ES-I3 (cell line): ENCODE measurements around the gene UBASH3A.
A peak's percentile ranks its signal among the peaks of the same experiment; 100 is the strongest.

ENCODE experiments used
- H3K36me3 ChIP-seq: 2 replicates; pipeline ENCODE4 v1.6.1; 2013; ENCODE audit warnings: mild to moderate bottlenecking, low read length, control low read depth, moderate library complexity; ENCODE audit not compliant: insufficient read depth
- H3K4me1 ChIP-seq: 2 replicates; pipeline ENCODE4 v1.6.1; 2013; ENCODE audit warnings: mild to moderate bottlenecking, control low read depth, low read length; ENCODE audit not compliant: insufficient read depth
- H3K9ac ChIP-seq: 2 replicates; pipeline ENCODE4 v1.6.1; 2013; ENCODE audit warnings: low read depth, mild to moderate bottlenecking, low read length, moderate library complexity
- H3K9me3 ChIP-seq: 2 replicates; pipeline ENCODE4 v1.6.1; 2013; ENCODE audit warnings: mild to moderate bottlenecking, low read length, moderate library complexity; ENCODE audit not compliant: control insufficient read depth, insufficient read depth

Gene UBASH3A

GRCh38 chr21:42478504-42478903, 74.8 kb downstream of the UBASH3A start:
- no peaks in the 10 kb centered on the region for H3K36me3 ChIP-seq
- no peaks in the 10 kb centered on the region; the same call in 1 of the 2 replicates for H3K9me3 ChIP-seq
- H3K4me1 ChIP-seq, result peaks cover 15% of the 10 kb centered on the region
- H3K9ac ChIP-seq, result no peak overlapping the region

DNA sequence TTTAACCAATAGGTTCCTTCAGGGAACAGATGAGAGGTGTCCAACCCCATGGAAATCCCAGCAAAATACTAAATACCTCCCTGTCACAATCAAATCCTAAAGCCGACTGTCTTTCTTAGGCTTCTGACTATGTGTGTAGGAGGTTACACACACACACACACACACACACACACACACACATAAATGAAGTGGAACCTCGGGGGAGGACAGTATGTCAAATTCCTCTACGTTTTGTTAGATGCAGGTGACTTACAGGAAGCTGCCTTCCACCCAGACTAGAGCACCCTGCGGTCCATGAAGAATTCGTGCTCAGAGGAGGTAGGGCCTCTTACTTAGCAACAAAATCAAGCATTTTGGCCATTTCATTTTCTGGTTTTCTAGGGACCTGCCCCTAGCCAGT, 75.9 kb downstream of the UBASH3A start:
- Histone ChIP-seq H3K36me3 (no peaks in the 10 kb centered on the region), H3K9ac (no peak overlapping the region), H3K4me1 (peaks cover 4% of the 10 kb centered on the region), H3K9me3 (no peaks in the 10 kb centered on the region; the same call in 1 of the 2 replicates)

DNA sequence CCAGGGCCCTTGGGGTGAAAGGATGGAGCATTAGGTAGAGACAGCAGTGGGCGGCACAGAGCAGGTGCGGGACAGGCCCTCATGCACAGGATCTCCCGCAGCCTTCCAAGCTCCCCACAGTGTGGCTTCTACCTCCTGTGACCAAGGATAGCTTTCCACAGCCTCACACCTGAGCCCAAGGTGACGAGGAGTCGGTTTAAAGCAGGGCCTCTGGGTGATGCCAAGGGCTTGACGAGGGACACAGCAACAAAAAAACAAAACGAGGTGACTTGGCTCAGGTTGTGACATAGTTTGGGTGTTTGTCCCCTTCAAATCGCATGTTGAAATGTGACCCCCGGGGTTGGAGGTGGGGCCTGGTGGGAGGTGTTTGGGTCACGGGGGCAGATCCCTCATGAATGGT, 77.0 kb downstream of the UBASH3A start:
- Histone ChIP-seq H3K36me3 (no peaks in the 10 kb centered on the region), H3K9ac (no peak overlapping the region), H3K4me1 (no peaks in the 10 kb centered on the region), H3K9me3 (no peaks in the 10 kb centered on the region; the same call in 1 of the 2 replicates)

GRCh38 chr21:42481169-42481568, 77.5 kb downstream of the UBASH3A start:
- Histone ChIP-seq H3K36me3 (no peaks in the 10 kb centered on the region), H3K4me1 (no peaks in the 10 kb centered on the region), H3K9me3 (no peaks in the 10 kb centered on the region; the same call in 1 of the 2 replicates), H3K9ac (no peak overlapping the region)

DNA sequence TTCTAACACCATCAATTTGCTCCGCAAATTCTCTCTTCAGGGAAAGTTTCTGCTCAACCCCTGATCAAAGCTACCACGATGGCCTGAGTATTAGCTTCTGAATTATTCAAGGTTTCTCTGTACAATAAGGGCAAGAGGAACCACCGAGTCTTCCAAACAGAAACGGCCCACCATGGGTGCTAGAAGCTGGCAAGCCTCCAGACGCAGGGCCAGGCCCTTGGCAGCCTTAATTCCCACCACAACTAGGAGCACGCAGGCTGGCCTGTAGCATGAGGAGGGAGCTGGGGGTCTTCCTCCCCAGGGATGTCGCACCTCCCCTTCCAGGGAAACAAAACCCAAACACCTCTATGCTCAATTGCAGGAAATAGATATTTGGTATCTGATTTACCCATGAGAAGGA, 81.3 kb downstream of the UBASH3A start:
- Histone ChIP-seq H3K36me3 (no peaks in the 10 kb centered on the region), H3K9ac (no peak overlapping the region), H3K4me1 (no peaks in the 10 kb centered on the region), H3K9me3 (no peaks in the 10 kb centered on the region; the same call in 1 of the 2 replicates)

DNA sequence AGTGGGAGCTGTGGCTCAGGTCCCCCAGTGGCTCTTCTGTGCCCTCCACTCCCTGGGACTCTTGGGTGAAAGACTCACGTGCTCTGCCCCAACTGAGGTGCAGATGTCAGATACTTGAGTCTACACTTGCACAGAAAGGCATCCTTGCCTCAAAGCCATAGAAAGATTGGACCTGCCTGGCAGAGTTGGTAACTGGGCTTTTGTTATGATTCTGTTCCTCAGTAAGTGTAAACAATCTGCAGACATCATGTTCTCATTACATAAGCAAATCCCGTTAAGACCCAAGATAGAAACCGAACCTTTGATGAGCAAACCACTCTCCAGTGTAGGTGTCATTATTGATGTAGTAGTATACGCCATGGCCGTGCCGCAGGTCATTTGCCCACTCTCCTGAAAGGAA, 82.4 kb downstream of the UBASH3A start:
- Histone ChIP-seq H3K4me1 (peaks cover 3% of the 10 kb centered on the region; the same call in 1 of the 2 replicates), H3K36me3 (no peaks in the 10 kb centered on the region), H3K9me3 (no peaks in the 10 kb centered on the region; the same call in 1 of the 2 replicates), H3K9ac (no peak overlapping the region)

DNA sequence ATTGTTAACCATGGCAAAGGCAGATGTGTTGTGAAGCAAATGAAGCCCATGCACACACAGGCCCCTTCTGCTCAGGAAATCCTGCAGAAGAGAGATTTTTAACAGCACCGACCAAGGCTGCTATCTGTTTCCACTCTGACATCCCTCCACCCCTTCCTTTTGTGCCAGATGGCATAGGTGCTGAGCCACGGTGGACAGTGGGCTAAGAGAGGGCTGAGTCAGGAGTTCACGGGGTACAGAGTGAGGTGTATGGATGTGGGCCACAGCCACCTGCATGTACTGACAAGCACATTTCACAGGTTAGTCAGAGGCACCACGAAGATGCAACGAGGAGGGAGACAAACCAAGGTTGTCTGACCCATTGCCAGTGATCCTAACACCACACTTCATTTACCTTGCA, 82.8 kb downstream of the UBASH3A start:
- H3K36me3 ChIP-seq, result no peaks in the 10 kb centered on the region
- H3K9ac ChIP-seq, result no peak overlapping the region
- H3K4me1 ChIP-seq, result peaks cover 3% of the 10 kb centered on the region; the same call in 1 of the 2 replicates
- H3K9me3 ChIP-seq, result no peaks in the 10 kb centered on the region

DNA sequence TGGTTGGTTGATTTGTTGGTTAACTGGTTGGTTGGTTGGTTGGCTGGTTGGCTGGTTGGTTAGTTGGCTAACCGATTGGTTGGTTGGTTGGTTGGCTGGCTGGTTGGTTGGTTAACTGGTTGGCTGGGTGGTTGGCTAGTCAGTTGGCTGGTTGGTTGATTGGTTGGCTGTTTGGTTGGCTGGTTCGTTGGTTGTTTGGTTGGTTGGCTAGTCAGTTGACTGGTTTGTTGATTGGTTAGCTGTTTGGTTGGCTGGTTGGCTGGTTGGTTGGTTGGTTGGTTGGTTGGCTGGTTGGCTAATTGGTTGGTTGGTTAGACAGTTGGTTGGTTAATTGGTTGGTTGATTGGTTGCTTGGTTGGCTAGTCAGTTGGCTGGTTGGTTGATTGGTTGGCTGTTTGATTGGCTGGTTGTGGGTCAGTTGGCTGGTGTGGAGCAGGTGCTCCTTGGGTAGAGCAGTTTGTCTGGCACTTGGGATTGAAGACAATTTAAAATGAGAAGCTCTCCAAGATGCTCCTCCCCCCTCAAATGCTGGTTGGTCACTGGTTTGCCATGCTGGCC, 85.4 kb downstream of the UBASH3A start:
- H3K4me1 ChIP-seq, result peaks cover 5% of the 10 kb centered on the region; the same call in 1 of the 2 replicates
- H3K9me3 ChIP-seq, result no peaks in the 10 kb centered on the region
- H3K9ac ChIP-seq, result no peak overlapping the region
- no peaks in the 10 kb centered on the region for H3K36me3 ChIP-seq

GRCh38 chr21:42489991-42490390, 86.3 kb downstream of the UBASH3A start:
- Histone ChIP-seq H3K9ac (no peak overlapping the region), H3K9me3 (no peaks in the 10 kb centered on the region), H3K4me1 (peaks cover 5% of the 10 kb centered on the region; the same call in 1 of the 2 replicates), H3K36me3 (no peaks in the 10 kb centered on the region)

- Histone ChIP-seq H3K4me1 (peaks cover 5% of the 10 kb centered on the region; the same call in 1 of the 2 replicates), H3K9me3 (no peaks in the 10 kb centered on the region), H3K36me3 (no peaks in the 10 kb centered on the region), H3K9ac (no peak overlapping the region)
Observed at GRCh38 chr21:42490720-42491119, 87.0 kb downstream of the UBASH3A start.

DNA sequence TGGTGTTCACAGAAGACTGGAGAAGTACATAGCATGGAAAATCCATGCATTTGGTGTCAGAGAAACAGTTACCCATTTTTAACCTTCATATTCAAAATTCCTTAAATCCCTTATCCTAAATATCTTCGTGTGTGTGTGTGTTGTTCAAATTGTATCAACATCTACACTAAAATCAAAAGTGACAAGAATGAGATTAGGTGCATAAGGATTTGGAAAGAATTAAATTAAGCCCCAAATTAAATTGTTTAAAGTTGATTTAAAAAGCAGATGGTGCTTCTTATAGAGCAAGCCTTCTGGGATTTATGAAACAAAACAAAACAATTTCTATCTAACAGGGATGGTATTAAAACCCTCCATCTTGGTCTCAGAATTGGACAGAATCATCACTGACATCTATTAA, 87.6 kb downstream of the UBASH3A start:
- Histone ChIP-seq H3K9ac (no peak overlapping the region), H3K4me1 (peaks cover 5% of the 10 kb centered on the region; the same call in 1 of the 2 replicates), H3K9me3 (no peaks in the 10 kb centered on the region), H3K36me3 (no peaks in the 10 kb centered on the region)

GRCh38 chr21:42492201-42492600, 88.5 kb downstream of the UBASH3A start:
- peaks cover 5% of the 10 kb centered on the region; the same call in 1 of the 2 replicates for H3K4me1 ChIP-seq
- no peaks in the 10 kb centered on the region for H3K36me3 ChIP-seq
- H3K9me3 ChIP-seq, result no peaks in the 10 kb centered on the region
- no peak overlapping the region for H3K9ac ChIP-seq

DNA sequence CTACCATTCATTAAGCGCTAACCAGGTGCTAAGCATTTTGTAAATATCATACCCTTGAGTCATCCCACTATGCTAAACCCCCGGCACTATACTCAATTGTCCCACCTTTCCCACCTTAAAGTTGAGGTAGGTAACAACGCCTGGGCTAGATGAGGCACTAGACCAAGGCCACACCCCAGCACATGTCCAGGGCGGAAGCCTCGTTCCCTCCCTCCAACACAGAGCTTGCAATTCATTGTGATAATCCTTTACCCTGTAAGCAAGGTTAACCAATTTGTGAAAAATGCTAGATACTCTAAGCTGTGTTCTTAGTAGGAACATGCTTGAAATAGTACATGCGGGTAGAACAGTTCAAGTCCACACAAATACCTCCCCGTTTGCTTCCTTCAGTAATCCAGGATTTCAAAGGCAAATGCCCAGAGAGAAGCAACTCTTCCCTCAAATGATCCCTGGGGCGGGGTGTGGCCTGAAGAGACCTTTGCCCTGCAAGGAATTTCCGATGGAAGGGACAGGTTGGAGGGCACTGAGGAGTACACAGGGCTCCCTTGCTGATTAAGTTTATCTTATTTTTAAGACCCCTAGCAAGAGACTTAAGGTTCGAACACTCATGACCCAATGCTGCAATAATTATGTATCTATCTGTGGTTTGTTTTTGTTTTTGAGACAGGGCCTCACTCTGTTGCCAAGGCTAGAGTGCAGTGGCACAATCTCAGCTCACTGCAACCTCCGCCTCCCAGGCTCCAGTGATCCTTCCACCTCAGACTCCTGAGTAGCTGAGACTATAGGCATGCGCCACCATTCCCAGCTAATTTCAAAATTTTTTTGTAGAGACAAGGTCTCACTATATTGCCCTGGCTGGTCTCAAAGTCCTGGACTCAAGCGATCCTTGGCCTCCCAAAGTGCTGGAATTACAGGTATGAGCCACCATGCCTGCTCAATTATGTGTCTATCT, 89.7 kb downstream of the UBASH3A start:
- H3K9ac ChIP-seq, result no peak overlapping the region
- H3K9me3 ChIP-seq, result no peaks in the 10 kb centered on the region
- peaks cover 5% of the 10 kb centered on the region; the same call in 1 of the 2 replicates for H3K4me1 ChIP-seq
- H3K36me3 ChIP-seq, result no peaks in the 10 kb centered on the region

- no peaks in the 10 kb centered on the region for H3K9me3 ChIP-seq
- H3K9ac ChIP-seq, result no peak overlapping the region
- peaks cover 5% of the 10 kb centered on the region; the same call in 1 of the 2 replicates for H3K4me1 ChIP-seq
- H3K36me3 ChIP-seq, result no peaks in the 10 kb centered on the region
Observed at GRCh38 chr21:42495027-42495426, 91.3 kb downstream of the UBASH3A start.

DNA sequence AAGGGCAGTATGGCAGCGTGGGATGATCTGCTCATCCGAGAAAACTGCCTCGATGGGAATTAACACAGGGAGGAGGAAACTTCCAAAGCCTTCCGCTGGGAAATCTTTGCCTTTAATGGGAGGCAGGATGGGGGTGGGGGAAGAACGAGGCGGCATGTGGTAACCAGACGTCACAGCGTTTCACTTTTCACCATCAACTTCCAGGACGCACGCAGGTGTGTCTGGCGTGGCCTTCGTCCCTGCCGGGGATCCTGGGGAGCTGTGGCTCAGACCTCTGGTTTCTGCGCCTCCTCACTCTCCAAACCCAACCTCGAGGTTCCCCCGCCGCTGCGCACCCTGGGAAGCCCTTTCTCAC, 92.0 kb downstream of the UBASH3A start:
- Histone ChIP-seq H3K9ac (peak overlapping the region; percentile 70; the same call in 1 of the 2 replicates), H3K36me3 (no peaks in the 10 kb centered on the region), H3K9me3 (no peaks in the 10 kb centered on the region), H3K4me1 (peaks cover 3% of the 10 kb centered on the region; the same call in 1 of the 2 replicates)
